GM21390 (cell line): ENCODE data around the gene B3GNT5.

Source experiments
- ATAC-seq: cut with Tn5 transposase; IDR thresholded peaks from one replicate; pipeline ENCODE4 v1.9.1; 2021; ENCODE audit not compliant: unreplicated experiment

Gene B3GNT5

DNA sequence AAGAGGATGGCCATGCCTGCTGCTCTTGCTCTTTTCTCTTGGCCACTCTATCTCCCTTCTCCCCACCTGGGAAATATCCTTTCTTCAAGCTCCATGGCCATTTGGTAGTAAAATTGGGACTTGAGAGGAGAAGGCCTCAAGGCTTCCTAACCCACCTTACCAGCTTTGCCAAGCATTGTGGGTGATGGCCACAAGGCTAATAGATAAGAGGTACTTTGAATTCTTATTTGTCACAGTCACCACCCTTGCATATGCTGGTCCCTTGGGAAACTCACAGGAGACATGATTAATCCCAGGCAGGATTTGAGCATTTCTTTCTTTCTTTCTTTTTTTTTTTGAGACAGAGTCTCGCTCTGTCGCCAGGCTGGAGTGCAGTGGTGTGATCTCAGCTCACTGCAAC lies 37.2 kb downstream of the B3GNT5 start:
- ATAC-seq = no peak

DNA sequence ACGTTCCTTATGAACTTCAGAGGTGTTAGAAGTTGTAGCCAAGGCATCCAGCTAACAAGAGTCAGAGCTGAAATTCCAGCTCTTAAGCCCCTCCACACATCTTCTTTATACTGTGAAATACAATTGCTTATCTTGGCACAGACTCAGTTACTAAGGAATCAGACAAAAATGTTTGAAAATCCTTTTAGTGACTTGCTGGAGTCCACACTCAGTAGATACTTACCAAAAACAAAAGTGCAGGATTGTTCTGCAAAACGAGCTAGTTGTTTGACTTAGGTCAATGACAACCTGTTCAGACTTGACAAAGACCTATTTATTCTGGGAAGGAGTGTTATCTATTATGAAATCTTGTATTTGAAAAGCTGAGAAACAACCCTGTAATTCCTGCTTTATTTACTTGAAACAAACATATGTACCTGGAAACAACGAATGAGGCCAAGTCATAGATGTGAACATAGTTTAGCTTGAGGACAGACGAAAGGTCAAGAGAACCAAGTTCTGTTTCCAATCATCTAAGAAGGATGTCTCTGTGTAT lies 38.5 kb downstream of the B3GNT5 start:
- ATAC-seq = no peak

GRCh38 chr3:183293966-183294365 lies 40.9 kb downstream of the B3GNT5 start:
- ATAC-seq = no peak

DNA sequence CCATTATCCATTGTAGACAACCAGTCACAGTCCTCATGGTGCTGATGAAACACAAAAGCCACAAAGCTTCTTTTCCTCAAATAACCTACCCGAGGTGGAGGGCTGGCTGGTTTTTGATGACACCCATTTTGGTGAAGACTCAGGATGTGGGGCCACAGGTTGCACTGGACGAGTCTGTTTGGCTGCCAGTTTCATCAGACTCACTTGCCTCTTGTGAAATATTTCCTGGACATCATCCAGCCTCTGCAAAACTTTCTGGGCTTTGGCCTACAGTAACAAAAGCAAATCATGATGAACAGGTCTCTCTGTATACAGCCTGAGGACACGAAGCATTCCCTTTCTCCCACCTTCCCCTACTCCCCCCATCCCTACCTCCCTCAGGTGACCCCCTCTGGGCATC lies 42.2 kb downstream of the B3GNT5 start:
- no peak for ATAC-seq

DNA sequence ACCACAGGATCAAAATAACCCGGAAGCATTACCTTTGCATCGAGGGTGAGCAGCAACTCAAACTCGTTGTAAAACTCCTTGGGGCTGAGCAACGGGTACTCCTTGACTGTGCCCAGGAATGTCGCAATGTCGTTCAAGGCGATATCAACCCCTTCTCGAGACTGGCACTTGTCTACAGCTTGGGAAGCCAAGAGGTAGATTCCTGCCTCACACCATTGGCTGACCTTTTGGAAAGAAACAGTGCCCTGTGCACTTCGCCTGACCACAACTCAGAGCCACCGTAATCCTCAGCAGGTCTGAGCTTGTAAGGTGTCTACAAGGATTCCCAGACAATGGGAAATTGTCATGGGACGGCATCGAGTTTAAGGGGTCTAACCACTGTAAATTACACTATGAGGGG lies 43.9 kb downstream of the B3GNT5 start:
- no peak for ATAC-seq

- ATAC-seq = no peak
Measured at GRCh38 chr3:183298701-183299153, 45.7 kb downstream of the B3GNT5 start.

GRCh38 chr3:183299976-183300375 lies 46.9 kb downstream of the B3GNT5 start:
- no peak for ATAC-seq

GRCh38 chr3:183300996-183301562 lies 48.0 kb downstream of the B3GNT5 start:
- no peak for ATAC-seq

- ATAC-seq = no peak
Measured at GRCh38 chr3:183301937-183302580, 49.0 kb downstream of the B3GNT5 start.

DNA sequence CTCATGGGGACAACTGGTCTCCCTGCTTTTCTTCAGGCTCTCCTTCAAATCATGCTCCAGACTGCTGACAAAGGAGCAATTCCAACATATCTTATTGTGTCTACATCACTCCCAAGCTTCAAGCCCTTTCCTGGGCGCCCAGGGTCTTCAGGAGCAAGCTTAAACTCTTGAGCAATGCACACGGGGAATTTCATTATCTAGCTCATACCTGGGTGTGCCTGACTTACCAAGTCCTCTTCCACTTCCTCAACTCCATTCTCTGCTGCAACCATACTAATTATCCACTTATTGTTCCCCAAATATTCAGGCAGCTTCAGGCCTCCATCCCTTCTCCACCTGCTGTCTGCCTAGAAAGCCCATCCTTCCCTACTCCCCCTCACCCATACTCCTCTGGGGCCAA lies 50.6 kb downstream of the B3GNT5 start:
- no peak for ATAC-seq

DNA sequence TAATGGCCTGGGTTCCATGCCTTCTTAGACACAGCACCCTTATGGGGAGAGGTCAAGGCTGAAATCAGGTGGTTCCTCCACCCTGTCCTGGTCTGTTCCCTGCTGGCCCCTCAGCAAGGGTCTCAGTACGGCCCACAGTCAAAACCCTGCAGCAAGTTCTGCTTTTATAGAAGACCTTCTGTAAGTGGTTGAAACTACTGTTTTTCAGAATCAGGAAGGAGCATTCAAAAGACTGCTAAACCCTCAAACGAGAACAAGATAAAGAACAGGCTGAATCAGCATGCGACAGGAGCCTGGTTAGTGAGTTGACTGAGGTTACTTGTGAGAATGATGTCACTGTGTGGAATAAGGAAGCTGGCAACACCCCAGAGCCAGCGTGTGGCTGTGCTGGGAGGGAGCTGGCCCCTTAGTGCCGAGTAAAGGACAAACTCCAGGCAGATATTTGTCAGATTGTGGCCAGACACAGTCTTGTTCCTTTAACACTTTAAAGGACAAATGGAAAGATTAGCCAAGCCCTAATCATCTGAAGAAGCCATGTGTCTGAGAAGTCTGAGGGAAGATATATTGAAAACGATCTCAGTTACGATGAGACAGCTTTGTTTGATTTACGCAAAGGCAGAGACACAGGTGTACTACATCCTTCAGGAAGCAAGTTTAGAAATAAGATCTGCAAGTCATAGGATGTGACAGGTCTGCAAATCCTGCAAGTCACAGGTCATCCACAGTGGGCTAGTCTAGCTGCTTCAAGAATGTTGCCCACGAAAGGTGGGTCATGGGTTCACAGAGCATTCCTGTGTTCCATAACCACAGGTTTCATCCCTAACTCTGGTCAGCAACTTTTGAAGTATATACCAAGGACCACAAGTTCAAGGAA lies 54.0 kb downstream of the B3GNT5 start:
- peak; percentile 91 for ATAC-seq

GRCh38 chr3:183307749-183308148 lies 54.7 kb downstream of the B3GNT5 start:
- no peak for ATAC-seq

- no peak for ATAC-seq
Measured at GRCh38 chr3:183308751-183309150, 55.7 kb downstream of the B3GNT5 start.

DNA sequence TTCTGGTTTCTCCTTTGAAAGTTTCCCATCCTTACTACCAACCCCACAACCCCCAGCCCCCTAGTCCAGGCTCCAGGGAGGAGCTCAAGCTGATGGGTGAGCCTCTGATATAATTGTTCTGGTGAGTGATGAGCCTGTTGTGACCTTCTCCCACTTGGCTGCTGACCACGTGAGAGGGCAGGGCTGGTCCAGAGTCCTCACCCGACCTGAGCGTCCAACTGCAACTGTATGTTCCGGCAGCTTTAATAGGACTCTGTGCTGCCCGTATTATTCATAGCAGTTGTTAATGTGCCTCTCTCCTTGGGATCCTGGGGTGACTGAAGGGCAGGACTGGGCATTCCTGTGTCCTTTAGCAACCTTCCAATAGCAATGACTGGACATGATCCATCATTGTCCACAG lies 56.2 kb downstream of the B3GNT5 start:
- no peak for ATAC-seq

DNA sequence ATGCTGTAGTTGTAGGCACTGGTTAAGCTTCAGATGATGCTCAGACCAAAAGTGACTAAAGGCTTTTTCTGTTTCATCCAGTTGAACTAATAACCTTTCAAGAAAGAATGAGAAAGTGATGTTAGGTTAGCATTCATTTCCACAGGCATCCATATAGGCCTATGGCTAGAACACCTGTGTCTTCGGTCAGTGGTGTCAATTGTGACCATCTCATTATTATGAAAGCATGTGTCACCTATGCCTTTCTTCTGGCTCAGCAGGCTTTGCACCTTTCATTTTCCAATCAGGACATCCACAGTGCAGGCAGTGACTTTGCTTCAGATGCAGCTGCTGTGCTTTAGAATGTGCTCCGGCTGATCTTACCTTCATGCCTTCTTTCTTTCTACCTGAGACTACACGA lies 57.9 kb downstream of the B3GNT5 start:
- ATAC-seq = no peak

- ATAC-seq = no peak
Measured at GRCh38 chr3:183312433-183312832, 59.4 kb downstream of the B3GNT5 start.

DNA sequence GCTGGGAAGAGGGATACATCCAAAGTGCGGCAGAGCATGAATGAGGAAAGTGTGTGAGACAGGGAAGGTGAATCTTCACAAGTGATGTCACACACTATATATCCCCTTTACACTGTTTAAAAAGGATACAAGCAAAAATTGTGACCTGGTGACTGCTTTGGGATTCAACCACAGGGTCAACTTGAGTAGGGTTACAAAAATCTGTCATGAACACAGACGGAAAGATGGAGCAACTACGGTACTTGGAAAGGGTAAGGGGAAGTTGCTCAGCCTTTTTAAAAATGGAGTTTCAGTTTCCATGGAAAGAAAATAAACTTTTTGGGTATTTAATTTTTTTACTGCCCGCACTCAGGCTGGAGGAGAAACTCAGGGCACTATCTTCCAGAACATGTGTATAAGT lies 60.3 kb downstream of the B3GNT5 start:
- ATAC-seq = no peak

DNA sequence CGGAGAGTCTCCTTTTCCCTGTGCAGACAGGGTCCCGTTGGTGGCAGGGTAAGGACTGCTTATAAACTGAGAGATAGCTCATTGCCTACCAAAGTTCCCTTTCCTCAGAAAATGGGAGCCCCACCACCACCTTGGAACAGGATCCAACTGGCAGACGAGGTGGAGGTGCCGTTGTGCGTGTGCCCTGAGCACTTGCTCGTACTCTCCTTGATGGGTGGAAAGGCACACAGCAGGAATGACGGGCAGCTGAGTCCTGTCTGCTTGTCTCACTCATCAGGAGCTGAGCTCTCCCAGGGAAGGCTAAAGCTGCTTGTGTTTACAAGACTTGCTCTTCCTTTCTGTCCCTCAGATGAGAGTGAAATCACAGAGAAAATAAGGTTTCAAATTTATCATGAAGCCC lies 60.7 kb downstream of the B3GNT5 start:
- ATAC-seq = no peak

DNA sequence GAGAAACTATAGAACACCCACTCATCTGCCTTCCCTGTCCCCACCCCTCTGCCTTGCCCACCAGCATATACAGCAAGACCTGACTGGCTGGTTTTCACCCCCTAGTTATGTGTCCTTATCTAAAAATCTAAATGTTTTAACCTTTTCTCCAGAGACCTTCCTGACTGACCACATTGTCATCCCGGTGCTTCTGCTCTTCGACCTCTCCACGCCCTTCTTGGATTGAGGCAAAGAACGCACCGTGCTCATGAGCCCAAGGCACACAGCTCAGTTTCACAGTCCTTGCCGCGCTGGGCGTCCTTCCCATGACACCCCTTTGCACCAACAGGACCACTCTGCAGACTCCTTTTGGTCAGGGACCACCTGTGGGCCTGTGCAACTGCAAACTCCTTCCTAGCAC lies 62.7 kb downstream of the B3GNT5 start:
- no peak for ATAC-seq

DNA sequence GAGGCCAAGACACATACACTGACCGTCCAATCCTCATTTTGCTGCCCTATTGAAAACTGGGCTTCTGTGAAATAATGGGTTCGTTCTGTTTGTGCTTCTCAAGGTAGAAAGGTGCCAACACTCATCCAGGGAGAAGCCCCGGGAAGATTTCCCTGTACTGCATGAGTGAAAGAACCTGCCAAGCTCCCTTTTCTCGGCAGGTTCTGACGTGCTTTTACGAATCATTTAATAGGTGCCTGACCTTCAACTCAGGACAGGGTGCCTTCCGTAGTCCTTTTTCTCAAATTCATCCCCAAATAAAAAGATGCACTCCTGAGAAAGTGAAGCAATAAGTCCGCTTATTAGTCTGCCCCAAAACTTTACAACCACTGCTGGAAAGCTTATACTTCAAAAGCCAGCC lies 64.2 kb downstream of the B3GNT5 start:
- ATAC-seq = no peak

DNA sequence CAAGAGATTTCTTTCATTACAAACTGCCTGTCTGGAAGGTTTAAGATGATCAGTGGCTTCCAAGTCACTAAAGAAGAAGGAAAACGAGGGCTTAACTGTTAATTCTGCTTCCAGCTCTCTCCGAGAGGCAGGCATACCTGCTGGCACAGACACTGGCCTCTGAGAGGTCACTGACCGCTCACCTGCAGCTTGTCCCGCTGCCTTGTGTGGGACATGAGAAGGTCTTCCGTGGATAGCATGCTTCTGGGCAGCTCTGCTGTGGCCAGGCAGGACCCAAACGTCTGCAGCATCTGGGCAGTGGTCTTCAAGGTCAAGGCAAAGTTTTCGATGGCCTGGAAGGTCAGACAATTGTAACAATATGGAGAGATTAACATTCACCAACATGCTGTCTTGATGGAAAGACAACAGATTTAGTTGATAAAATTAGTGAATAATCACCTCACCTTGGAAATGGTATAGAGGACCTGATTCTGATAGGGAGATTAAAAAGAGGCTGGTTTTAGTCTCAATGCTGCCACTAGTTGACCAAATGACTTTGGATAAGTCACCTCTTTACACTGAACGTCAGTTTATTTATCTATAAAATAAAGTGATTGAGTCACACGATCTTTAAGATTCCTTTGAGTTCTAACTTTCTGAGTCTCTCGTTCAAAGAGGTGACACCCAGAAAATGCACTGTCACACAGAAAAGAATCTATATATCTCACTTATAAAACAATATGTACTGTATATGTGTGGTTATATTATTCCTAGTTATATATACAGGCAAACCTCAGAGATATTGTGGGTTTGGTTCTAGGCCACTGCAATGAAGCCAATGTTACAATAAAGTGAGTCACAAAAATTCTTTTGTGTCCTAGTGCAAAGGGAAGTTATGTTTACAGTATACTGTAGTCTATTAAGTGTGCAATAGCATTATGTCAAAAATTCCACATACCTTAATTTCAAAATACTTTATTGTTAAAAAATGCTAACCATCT lies 65.1 kb downstream of the B3GNT5 start:
- ATAC-seq = no peak
